HepG2 (cell line): ENCODE results near the gene PFN1. TPM values are rescaled to one million over a fixed set of nuclear protein-coding genes. Genes with fewer than 3 reads are reported as not detected.

Source experiments
- ATAC-seq: fragments of 200-7000 bp; cut with Tn5 transposase; 3 replicates; pipeline ENCODE4 v1.9.1; 2020; ENCODE audit warnings: mild to moderate bottlenecking, moderate library complexity
- BruUV-seq: library from RNA; stranded (reverse); fragments of 400-500 nt; replicated peaks from 2 replicates; lab custom pipeline; 2021; lab: Mats Ljungman, UMichigan
- CTCF ChIA-PET: fragments of 300-600 bp; formaldehyde crosslinking; extraction: SDS; loops from one replicate; lab custom pipeline; 2021; ENCODE audit warnings: low total read pairs, inconsistent platforms, low intra/inter-chr PET ratio; lab: Yijun Ruan, JAX
- POLR2A ChIA-PET: fragments of 350-600 bp; sonication (Branson Sonifier 250); formaldehyde crosslinking; loops from one replicate; lab custom pipeline; 2020; ENCODE audit warnings: antibody characterized with exemption, inconsistent platforms; lab: Yijun Ruan, JAX
- DNase-seq: peaks from one replicate; pipeline ENCODE4 v3.0.0-alpha.2; 2015; ENCODE audit warnings: low spot score
- FAIRE-seq: peaks from 3 replicates; lab custom pipeline; 2011; peaks lifted over from hg19 to GRCh38; lab: Jason Lieb, UNC
- H2AFZ ChIP-seq: one replicate; pipeline ENCODE4 v1.6.1; 2011; ENCODE audit warnings: low read length, inconsistent platforms
- H3K27ac ChIP-seq: fragments of 300-600 bp; 3 replicates; pipeline ENCODE4 v1.8.0; 2011; ENCODE audit warnings: mixed run types, mild to moderate bottlenecking, mixed read lengths, low read length, inconsistent platforms; ENCODE audit not compliant: insufficient read depth; ENCODE audit errors: extremely low read length
- H3K27me3 ChIP-seq, 2 experiments: fragments of 200-600 bp in 1 of 2; 2 replicates in 1 of 2; 3 replicates in 1 of 2; pipeline versions ENCODE4 v1.6.0 to v1.8.0; 2011; ENCODE audit warnings: low read length in 2 of 2, mild to moderate bottlenecking in 2 of 2, moderate library complexity in 2 of 2, inconsistent platforms in 1 of 2; ENCODE audit not compliant: insufficient read depth in 2 of 2, control insufficient read depth in 1 of 2
- H3K36me3 ChIP-seq, 2 experiments: fragments of 200-600 bp in 1 of 2; replicated peaks in 1 of 2; 2 replicates in 1 of 2; 3 replicates in 1 of 2; pipeline versions ENCODE4 v1.5.1 to v1.8.0; 2011; ENCODE audit warnings: low read length in 2 of 2, inconsistent platforms in 1 of 2; ENCODE audit not compliant: insufficient read depth in 2 of 2, control insufficient read depth in 1 of 2
- H3K4me1 ChIP-seq: 2 replicates; pipeline ENCODE4 v1.5.1; 2012; ENCODE audit warnings: low read length, inconsistent platforms; ENCODE audit not compliant: insufficient read depth
- H3K4me2 ChIP-seq: 2 replicates; pipeline ENCODE4 v1.6.0; 2011; ENCODE audit warnings: low read depth, low read length, inconsistent platforms
- H3K4me3 ChIP-seq, 3 experiments: fragments of 200-600 bp in 1 of 3; sonication (generic), shearing (Covaris generic) in 1 of 3; replicated peaks in 1 of 3; 2 replicates each; pipeline ENCODE4 v1.5.1; 2011 to 2016; ENCODE audit warnings: low read length in 3 of 3, inconsistent platforms in 2 of 3, low read depth in 2 of 3, mild to moderate bottlenecking in 2 of 3, control low read depth in 1 of 3, mixed read lengths in 1 of 3; ENCODE audit not compliant: insufficient read depth in 1 of 3
- H3K79me2 ChIP-seq: one replicate; pipeline ENCODE4 v1.6.1; 2011; ENCODE audit warnings: low read length, inconsistent platforms; ENCODE audit not compliant: insufficient read depth
- H3K9ac ChIP-seq: 2 replicates; pipeline ENCODE4 v1.6.0; 2011; ENCODE audit warnings: mild to moderate bottlenecking, low read depth, low read length, inconsistent platforms; ENCODE audit not compliant: insufficient read depth
- H3K9me3 ChIP-seq: 2 replicates; pipeline ENCODE4 v1.5.1; 2012; ENCODE audit warnings: mild to moderate bottlenecking, low read length
- H4K20me1 ChIP-seq: 2 replicates; pipeline ENCODE4 v1.6.0; 2011; ENCODE audit warnings: inconsistent platforms, mild to moderate bottlenecking, low read length, moderate library complexity; ENCODE audit not compliant: insufficient read depth
- ISL2 ChIP-seq: sonication (generic); formaldehyde crosslinking; IDR thresholded peaks from 2 replicates; pipeline ENCODE4 v1.5.0; 2020; ENCODE audit warnings: missing genetic modification reagents
- NFYC ChIP-seq: IDR thresholded peaks from 2 replicates; pipeline ENCODE4 v1.6.1; 2016; ENCODE audit warnings: missing genetic modification reagents, missing compliant biosample characterization
- NPAS2 ChIP-seq: sonication (generic); formaldehyde crosslinking; IDR thresholded peaks from 2 replicates; pipeline ENCODE4 v1.8.0; 2022; ENCODE audit warnings: mild to moderate bottlenecking, missing genetic modification reagents, borderline replicate concordance
- WGBS: methylation state at CpG from one replicate; pipeline ENCODE4 v1.1.6; 2017; ENCODE audit warnings: low lambda C conversion rate; 5-methylcytosine and 5-hydroxymethylcytosine counted together
- in situ Hi-C: cut with HindIII; loops from 2 replicates; pipeline ENCODE4 v1.10.0; 2017; ENCODE audit warnings: low pct_unique_long_range_greater_than_20kb; ENCODE audit not compliant: extremely low pct_ligation_motif_present
- intact Hi-C: fragments of 100-400 bp; cut with micrococcal nuclease; formaldehyde crosslinking; loops from one replicate; pipeline ENCODE4 v1.10.0; 2022; ENCODE audit not compliant: unreplicated experiment
- polyA plus RNA-seq, 8 experiments: library from polyadenylated mRNA; depleted of rRNA in 3 of 8; stranded (reverse) in 7 of 8; unstranded in 1 of 8; fragments of >200 nt; fragmentation: Illumina TruSeq in 4 of 8; extraction: Trizol in 4 of 8; gene quantifications; 2 replicates each; pipeline versions ENCODE4 v1.2.1 to v1.2.3, GENCODE V29; 2011 to 2016; ENCODE audit warnings: low read depth in 4 of 8, missing spikeins in 1 of 8, mixed read lengths in 1 of 8; ENCODE audit not compliant: insufficient read depth in 1 of 8
- total RNA-seq, 5 experiments: library from RNA; depleted of rRNA; stranded (reverse); fragments of >200 nt; fragmentation: Illumina TruSeq; extraction: Trizol; gene quantifications; 2 replicates each; pipeline ENCODE4 v1.2.3, GENCODE V29; 2016; ENCODE audit warnings: low read depth in 1 of 5
- TF ChIP-seq, protein P1 (sequence below): sonication (generic); formaldehyde crosslinking; IDR thresholded peaks from 2 replicates; pipeline ENCODE4 v1.5.1; 2020; ENCODE audit warnings: missing genetic modification reagents, mild to moderate bottlenecking, borderline replicate concordance

PFN1 gene
- total and polyA plus RNA-seq, 2 of the 13 experiments (the other 11 are each of a cell fraction or from before 2014, with no cell fraction given) = 494 to 613 TPM

DNA sequence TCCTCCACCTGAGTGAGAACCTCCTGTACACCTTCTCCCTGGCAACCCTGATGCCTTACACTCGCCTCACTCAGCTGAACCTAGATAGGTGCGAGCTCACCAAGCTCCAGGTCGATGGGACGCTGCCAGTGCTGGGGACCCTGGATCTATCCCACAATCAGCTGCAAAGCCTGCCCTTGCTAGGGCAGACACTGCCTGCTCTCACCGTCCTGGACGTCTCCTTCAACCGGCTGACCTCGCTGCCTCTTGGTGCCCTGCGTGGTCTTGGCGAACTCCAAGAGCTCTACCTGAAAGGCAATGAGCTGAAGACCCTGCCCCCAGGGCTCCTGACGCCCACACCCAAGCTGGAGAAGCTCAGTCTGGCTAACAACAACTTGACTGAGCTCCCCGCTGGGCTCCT is 15.6 kb downstream of the PFN1 start:
- Histone ChIP-seq H2AFZ (no peak overlapping the region), H3K9ac (no peak overlapping the region), H3K4me3 (no peak overlapping the region), H3K4me2 (no peak overlapping the region), H3K36me3 (peaks cover 0 to 11% of the 10 kb centered on the region in 2 experiments; a peak in 2 of 5 replicates), H3K27me3 (no peaks in the 10 kb centered on the region), H4K20me1 (no peaks in the 10 kb centered on the region), H3K79me2 (no peaks in the 10 kb centered on the region), H3K4me1 (peaks cover 10% of the 10 kb centered on the region)
- intact Hi-C loops (no loop called here), in situ Hi-C loops (no loop called here)
- ATAC-seq = no peak
- no peak for FAIRE-seq
- no peak for DNase-seq
- ChIA-PET CTCF (no interaction called here), POLR2A (no interaction called here)
- 96% methylated on average over 12 of the region's 12 CpGs for WGBS
- no TSS peak for BruUV-seq
- TF ChIP-seq, protein P1, sequence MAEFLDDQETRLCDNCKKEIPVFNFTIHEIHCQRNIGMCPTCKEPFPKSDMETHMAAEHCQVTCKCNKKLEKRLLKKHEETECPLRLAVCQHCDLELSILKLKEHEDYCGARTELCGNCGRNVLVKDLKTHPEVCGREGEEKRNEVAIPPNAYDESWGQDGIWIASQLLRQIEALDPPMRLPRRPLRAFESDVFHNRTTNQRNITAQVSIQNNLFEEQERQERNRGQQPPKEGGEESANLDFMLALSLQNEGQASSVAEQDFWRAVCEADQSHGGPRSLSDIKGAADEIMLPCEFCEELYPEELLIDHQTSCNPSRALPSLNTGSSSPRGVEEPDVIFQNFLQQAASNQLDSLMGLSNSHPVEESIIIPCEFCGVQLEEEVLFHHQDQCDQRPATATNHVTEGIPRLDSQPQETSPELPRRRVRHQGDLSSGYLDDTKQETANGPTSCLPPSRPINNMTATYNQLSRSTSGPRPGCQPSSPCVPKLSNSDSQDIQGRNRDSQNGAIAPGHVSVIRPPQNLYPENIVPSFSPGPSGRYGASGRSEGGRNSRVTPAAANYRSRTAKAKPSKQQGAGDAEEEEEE (CRISPR knock-in tag) = no peak
- TF ChIP-seq NPAS2 (CRISPR knock-in tag) (no peak), NFYC (CRISPR knock-in tag) (no peak)
- TF ChIP-seq, all 625 proteins: peak for 0
- no peaks in the 10 kb centered on the region for H3K9me3 ChIP-seq
- no peak overlapping the region for H3K27ac ChIP-seq

DNA sequence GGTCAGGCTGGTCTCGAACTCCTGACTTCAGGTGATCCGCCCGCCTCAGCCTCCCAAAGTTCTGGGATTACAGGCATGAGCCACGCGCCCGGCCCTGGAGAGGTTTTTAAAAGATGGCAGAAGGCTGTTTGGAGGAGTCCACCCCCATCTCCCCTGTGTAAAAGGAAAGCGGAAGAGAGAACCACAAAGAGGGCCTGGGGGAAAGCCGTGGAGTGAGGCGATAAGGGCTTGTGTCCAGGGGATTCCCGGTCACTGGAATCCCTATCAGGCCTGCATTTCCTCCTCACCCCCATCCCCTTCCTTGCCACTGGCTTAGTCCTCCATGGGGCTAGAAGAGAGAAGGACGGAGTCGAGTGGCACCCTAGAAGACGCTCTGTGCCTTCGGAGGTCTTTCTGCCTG is 16.4 kb downstream of the PFN1 start, which contains the start of gene GP1BA:
TSS of gene GP1BA (plus strand) at position 315 of the 400 bp plus-strand sequence. CDS start 328 bp downstream, outside the sequence.
- Histone ChIP-seq H3K27ac (no peak within 1 kb of the TSS), H3K4me2 (no peak within 1 kb of the TSS), H3K9ac (no peak within 1 kb of the TSS), H3K9me3 (no peaks in the 10 kb centered on the region), H3K27me3 (no peaks in the 10 kb centered on the region), H2AFZ (no peak within 1 kb of the TSS), H3K79me2 (no peaks in the 10 kb centered on the region), H3K4me3 (no peak within 1 kb of the TSS), H4K20me1 (no peaks in the 10 kb centered on the region), H3K4me1 (peaks cover 10% of the 10 kb centered on the region), H3K36me3 (peaks cover 0 to 3% of the 10 kb centered on the region in 2 experiments; a peak in 1 of 5 replicates)
- intact Hi-C loops = no loop called here
- in situ Hi-C loops = no loop called here
- ATAC-seq = no peak
- no peak for FAIRE-seq
- ChIA-PET POLR2A (no interaction called here), CTCF (no interaction called here)
- WGBS = 96% methylated on average over 14 of the region's 14 CpGs
- no peak for DNase-seq
- no peak for TF ChIP-seq ISL2 (CRISPR knock-in tag)
- no TSS peak for BruUV-seq
